Subcutaneous adipose tissue (tissue), 4 donors: ENCODE data around the gene UBE2D3. TPM values are rescaled to one million over a fixed set of nuclear protein-coding genes. Genes with fewer than 3 reads are reported as not detected.

Experiments used
- total RNA-seq, 4 donors: library from RNA; depleted of rRNA; stranded (reverse); fragments of >200 nt; gene quantifications; one replicate each; pipeline ENCODE4 v1.1.0, GENCODE V29; 2016
- TF ChIP-seq, protein P1 (sequence below): fragments of 450-650 bp; IDR thresholded peaks from one replicate; pipeline ENCODE4 v1.5.1; 2016; ENCODE audit warnings: low read depth, mild to moderate bottlenecking, control low read depth, antibody characterized with exemption, moderate library complexity

UBE2D3 gene
- 100 to 1,000 TPM; 285 to 439 (median 398) TPM for total RNA-seq

DNA sequence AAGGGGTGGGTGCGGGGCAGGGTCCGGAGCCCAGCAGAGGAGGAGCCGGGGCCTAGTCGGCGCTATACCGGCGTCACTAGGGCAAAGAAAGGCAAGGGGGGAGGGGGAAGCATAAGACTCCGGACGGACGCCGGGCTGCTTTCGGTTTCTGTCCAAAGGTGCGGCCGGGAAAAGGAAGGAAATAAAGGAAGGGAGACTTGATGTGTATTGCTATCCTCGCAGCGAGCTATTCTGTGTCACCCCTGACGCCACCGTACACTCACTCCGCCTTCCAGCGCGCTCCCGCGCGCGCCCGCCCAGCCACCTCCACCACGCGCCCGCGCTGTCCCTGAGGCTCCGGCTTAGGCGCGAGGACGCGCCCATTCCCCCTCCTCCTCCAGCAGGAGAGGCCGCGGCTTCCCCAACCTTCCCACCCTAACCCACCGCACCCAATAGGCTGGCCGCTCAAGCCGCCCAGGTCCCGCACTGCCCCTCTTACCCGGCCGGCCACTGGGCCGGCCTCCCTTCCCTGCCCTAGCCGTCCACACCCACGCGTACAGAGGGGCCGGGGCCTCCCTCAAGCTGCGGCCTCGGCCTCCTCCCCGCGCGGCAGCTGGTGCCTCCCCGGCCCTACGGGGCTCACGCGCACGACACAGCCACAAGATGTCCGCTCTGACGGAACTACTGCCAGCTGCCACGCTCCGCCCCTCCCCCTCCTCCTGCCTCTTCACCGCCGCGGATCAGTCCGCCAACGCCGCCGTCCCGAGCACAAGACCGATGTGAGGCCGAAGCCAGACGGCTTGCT, at the start of gene UBE2D3:
Gene UBE2D3 (minus strand): TSS at position 662 of the 784 bp plus-strand sequence. CDS start 1,043 bp downstream, outside the sequence.
- TF ChIP-seq, protein P1, sequence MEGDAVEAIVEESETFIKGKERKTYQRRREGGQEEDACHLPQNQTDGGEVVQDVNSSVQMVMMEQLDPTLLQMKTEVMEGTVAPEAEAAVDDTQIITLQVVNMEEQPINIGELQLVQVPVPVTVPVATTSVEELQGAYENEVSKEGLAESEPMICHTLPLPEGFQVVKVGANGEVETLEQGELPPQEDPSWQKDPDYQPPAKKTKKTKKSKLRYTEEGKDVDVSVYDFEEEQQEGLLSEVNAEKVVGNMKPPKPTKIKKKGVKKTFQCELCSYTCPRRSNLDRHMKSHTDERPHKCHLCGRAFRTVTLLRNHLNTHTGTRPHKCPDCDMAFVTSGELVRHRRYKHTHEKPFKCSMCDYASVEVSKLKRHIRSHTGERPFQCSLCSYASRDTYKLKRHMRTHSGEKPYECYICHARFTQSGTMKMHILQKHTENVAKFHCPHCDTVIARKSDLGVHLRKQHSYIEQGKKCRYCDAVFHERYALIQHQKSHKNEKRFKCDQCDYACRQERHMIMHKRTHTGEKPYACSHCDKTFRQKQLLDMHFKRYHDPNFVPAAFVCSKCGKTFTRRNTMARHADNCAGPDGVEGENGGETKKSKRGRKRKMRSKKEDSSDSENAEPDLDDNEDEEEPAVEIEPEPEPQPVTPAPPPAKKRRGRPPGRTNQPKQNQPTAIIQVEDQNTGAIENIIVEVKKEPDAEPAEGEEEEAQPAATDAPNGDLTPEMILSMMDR: no peak

DNA sequence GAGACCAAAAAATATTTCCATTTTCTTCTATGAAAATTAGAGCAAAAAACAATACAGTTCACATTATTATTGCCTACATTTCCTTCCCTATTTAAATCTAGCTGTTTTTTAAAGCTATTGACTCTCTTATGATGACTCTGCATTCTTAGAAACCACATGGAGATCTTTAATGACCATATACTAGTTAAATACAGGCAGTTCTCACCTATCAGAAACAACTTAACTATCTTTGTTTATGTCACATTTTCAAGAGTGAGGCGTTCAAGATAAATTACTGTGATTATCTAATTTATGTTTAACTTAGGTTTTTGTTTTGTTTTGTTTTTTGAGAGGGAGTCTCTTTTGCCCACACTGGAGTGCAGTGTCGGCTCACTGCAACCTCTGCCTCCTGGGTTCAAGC, 44.4 kb upstream of the UBE2D3 start:
- TF ChIP-seq, protein P1: no peak

DNA sequence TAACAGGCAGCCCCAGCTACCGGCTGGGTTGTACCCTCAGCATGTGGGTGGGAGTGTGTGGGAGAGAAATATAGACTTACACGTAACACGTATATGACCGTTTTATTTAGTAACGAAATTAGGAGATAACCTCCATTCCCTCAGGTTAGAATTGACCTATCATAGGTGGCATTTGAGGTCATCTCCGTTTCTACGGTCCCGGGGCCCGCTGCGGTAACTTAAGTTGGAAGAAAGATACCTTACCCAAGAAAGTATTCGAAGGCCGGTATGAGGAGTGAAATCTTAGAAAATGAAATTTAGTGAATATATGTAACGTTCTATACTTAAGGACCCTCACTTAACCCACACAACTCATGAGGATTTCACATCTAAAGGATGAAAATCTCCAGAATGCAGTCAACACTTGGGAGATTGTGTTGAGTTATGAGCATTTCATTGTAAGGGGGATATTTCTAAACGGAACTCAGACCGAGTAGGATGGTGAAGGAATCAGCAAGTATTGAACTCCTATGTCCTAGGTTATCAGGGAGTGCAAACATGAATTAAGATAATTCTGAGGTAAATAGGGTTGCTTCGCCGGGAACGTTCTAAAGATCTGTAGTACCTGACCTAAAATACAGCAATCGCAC, 42.3 kb upstream of the UBE2D3 start:
- TF ChIP-seq, protein P1: no peak

DNA sequence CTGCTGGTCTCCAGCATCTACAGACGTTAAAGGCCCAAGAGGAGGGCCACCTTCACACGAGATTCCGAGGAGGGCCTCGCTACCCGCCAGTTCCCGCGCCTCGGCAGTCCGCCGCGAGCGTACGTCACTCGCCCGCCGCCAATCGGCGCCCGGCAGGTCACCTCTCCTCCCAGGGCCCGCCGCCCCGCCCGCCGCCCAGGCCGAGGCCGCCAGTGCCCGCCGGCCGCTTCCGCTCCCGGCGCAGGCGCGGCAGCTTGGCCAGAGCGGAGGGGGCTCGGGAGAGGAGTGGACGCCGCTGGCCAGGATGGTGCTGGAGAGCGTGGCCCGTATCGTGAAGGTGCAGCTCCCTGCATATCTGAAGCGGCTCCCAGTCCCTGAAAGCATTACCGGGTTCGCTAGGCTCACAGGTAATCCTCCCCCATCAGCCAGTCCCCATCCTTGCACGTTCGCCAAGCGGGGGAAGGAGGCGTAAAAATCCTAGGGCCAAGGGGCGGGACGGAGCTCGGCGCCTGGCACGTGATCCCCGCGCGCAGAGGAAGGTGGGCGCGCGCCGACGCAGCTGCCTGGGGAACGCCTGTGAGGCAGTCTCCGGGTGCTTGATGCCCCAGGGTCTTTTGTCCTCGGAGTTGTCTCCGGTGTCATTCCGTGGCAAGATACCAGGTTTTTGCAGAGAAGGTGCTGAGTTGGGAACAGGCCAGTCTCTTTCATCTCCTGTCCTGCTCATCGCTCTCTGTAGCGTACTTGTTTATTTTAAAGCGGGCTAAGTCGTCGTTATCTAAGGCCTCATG, 41.6 kb upstream of the UBE2D3 start, which contains the start of gene CISD2:
Gene CISD2 (plus strand): TSS at position 212 of the 788 bp plus-strand sequence. CDS start 93 bp downstream, at position 305.
- TF ChIP-seq, protein P1: no peak

DNA sequence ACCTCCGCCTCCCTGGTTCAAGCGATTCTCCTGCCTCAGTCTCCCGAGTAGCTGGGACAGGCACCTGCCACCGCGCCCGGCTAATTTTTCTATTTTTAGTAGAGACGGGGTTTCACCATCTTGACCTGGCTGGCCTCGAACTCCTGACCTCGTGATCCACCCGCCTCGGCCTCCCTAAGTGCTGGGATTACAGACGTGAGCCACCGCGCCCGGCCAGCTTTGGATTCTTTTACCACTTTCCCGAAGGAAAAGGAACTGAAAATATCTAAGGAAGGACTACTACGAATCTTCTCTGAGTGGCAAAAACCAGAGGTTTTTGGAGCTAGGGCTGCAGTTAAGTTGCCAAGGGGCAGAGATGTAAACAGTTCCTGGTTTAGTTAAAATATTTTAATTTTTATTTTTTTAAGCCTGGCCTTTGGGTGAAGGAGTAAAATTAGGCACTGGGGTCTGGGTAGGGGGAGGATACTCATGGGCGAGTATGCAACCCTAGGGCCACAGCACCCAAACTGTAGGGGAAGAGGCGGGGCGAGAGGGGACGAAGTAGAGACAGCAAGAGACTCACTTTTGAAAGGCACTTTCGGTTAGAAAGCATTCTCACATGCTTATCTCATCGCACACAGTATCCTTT, 40.9 kb upstream of the UBE2D3 start:
- TF ChIP-seq, protein P1: no peak

DNA sequence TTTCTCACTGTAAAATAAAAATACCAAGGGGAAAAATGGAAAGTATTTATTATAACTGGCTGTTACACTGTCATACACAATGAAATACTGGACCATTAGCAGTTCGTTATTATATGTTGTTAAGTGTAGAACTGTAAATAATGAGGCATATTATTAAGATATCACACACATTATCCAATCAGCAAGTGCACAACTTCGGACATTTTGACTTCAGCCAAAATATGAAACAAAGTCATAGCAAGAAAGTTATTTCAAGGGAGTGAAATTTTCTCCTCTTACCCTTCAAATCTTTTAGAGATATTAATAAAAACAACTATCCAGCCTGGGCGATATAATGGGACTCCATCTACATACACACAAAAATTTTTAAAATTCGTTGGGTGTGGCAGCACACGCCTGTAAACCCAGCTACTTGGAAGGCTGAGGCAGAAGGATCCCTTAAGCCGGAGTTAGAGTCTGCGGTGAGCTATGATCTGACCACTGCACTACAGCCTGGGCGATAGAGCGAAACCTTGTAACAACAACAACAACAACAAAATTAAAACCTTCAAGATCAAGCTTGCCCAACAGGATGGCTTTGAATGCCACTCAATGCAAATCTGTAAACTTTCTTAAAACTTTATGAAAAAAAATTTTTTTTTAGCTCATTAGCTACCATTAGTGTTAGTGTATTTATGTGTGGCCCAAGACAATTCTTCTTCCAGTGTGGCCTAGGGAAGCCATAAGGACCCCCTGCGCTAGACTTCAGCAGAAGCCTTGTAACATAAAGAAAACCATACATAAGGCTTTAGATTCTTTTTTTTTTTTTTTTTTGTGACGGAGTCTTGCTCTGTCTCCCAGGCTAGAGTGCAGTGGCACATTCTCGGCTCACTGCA, 40.2 kb upstream of the UBE2D3 start:
- TF ChIP-seq, protein P1: no peak
